ENCODE results near the gene LINC01488. TPM values are rescaled to one million over a fixed set of nuclear protein-coding genes. Genes with fewer than 3 reads are reported as not detected.

Gene LINC01488
- total and polyA plus RNA-seq, 2 donors from 2014 or later, result not detected

GRCh38 chr11:69477086-69477485 is 4.4 kb upstream of the LINC01488 start:
- H3K9me3 ChIP-seq (ENCODE audit: control insufficient read depth in 2 of 3, insufficient read depth in 1 of 3, low read length in 3 of 3), result no peaks in the 10 kb centered on the region
- H3K36me3 ChIP-seq (ENCODE audit: control insufficient read depth in 2 of 3, insufficient read depth in 3 of 3, low read length in 3 of 3), result no peaks in the 10 kb centered on the region
- no peak for TF ChIP-seq CTCF (IDR thresholded peaks at IDR 0.05; ENCODE audit: borderline replicate concordance, extremely low read depth, insufficient read depth)
- FAIRE-seq, result no peak
- H3K4me3 ChIP-seq (ENCODE audit: low read length in 3 of 3), result no peak overlapping the region
- H3K27me3 ChIP-seq (ENCODE audit: control insufficient read depth, insufficient read depth, low read length), result no peaks in the 10 kb centered on the region
- H3K27ac ChIP-seq (ENCODE audit: low read depth in 2 of 2, low read length in 2 of 2), result no peak overlapping the region
- H3K9ac ChIP-seq (ENCODE audit: low read length in 3 of 3), result no peak overlapping the region
- DNase-seq, result peak in 1 of 5 donors; percentile 51
- intact Hi-C loops (cut with DNase I), result no loop called here
- peaks cover 0 to 15% (median 3%) of the 10 kb centered on the region in 3 donors for H3K4me1 ChIP-seq (ENCODE audit: control insufficient read depth in 2 of 3, insufficient read depth in 2 of 3, low read depth in 1 of 3, low read length in 3 of 3)

- Histone ChIP-seq H3K9ac (ENCODE audit: low read length in 3 of 3) (no peak overlapping the region), H3K27ac (ENCODE audit: low read depth in 2 of 2, low read length in 2 of 2) (peak overlapping the region in 1 of 2 donors; percentile 67)
Observed at GRCh38 chr11:69479591-69480271, 1.7 kb upstream of the LINC01488 start.

GRCh38 chr11:69480547-69481392 is 693 bp upstream of the LINC01488 start:
- peaks cover 0 to 3% (median 0%) of the 10 kb centered on the region in 3 donors for H3K9me3 ChIP-seq (ENCODE audit: control insufficient read depth in 2 of 3, insufficient read depth in 1 of 3, low read length in 3 of 3)
- H3K27me3 ChIP-seq (ENCODE audit: control insufficient read depth, insufficient read depth, low read length), result no peaks in the 10 kb centered on the region
- TF ChIP-seq CTCF (IDR thresholded peaks at IDR 0.05; ENCODE audit: borderline replicate concordance, extremely low read depth, insufficient read depth), result no peak
- peaks cover 0 to 15% (median 3%) of the 10 kb centered on the region in 3 donors for H3K4me1 ChIP-seq (ENCODE audit: control insufficient read depth in 2 of 3, insufficient read depth in 2 of 3, low read depth in 1 of 3, low read length in 3 of 3)
- peak overlapping the region in 1 of 2 donors; percentile 67 for H3K27ac ChIP-seq (ENCODE audit: low read depth in 2 of 2, low read length in 2 of 2)
- H3K4me3 ChIP-seq (ENCODE audit: low read length in 3 of 3), result no peak overlapping the region
- no peak for FAIRE-seq
- no peaks in the 10 kb centered on the region for H3K36me3 ChIP-seq (ENCODE audit: control insufficient read depth in 2 of 3, insufficient read depth in 3 of 3, low read length in 3 of 3)
- DNase-seq, result peak in 2 of 5 donors; percentile 61 to 67
- intact Hi-C loops (cut with DNase I), result no loop called here
- no peak overlapping the region for H3K9ac ChIP-seq (ENCODE audit: low read length in 3 of 3)

More at GRCh38 chr11:69479591-69480271, 1.7 kb upstream of the LINC01488 start:
- FAIRE-seq (no peak), DNase-seq (peak in 1 of 5 donors; percentile 57)
- Histone ChIP-seq H3K4me1 (ENCODE audit: control insufficient read depth in 2 of 3, insufficient read depth in 2 of 3, low read depth in 1 of 3, low read length in 3 of 3) (peaks cover 0 to 15% (median 3%) of the 10 kb centered on the region in 3 donors), H3K4me3 (ENCODE audit: low read length in 3 of 3) (no peak overlapping the region), H3K27me3 (ENCODE audit: control insufficient read depth, insufficient read depth, low read length) (no peaks in the 10 kb centered on the region), H3K36me3 (ENCODE audit: control insufficient read depth in 2 of 3, insufficient read depth in 3 of 3, low read length in 3 of 3) (no peaks in the 10 kb centered on the region), H3K9me3 (ENCODE audit: control insufficient read depth in 2 of 3, insufficient read depth in 1 of 3, low read length in 3 of 3) (peaks cover 0 to 3% (median 0%) of the 10 kb centered on the region in 3 donors)
- intact Hi-C loops (cut with DNase I), result no loop called here
- TF ChIP-seq CTCF (IDR thresholded peaks at IDR 0.05; ENCODE audit: borderline replicate concordance, extremely low read depth, insufficient read depth), result no peak
